Measurements from ENCODE around the gene CHCT1.

The CHCT1 gene

DNA sequence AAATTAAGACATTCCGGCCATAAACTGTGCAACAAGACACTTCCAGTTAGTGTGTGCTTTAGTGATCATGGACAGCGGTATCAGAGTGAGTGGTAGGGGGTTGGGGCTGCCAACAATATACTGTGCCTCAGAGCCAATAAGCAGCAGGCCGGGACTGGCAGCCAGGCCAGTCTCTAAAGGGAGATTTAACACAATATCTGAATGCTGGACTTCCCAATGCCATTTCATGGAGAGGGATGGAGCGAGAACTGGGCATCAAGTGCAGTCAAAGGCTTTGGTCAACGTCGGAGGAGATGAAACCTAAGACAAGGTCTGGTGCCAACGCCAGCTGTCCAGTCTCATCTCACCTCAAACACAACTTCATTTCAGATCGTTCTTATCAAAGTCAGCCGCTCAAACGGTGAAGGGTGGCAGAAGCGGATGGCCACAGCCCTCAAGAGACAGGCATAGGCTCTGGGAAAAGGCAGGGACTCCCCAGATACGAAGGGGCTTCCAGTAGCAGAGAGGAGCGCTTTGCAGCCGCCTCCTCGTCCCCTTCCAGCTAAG, 31.3 kb upstream of the CHCT1 start (continued):
- TF ChIP-seq SCRT2 (tag by site-specific recombination; IDR thresholded peaks at IDR 0.05) (0 out of 2 replicates have a peak, but pooled peaks have one; percentile 58), ZNF621 (tag by site-specific recombination; IDR thresholded peaks at IDR 0.05) (no peak)
- TF ChIP-seq, protein P1, sequence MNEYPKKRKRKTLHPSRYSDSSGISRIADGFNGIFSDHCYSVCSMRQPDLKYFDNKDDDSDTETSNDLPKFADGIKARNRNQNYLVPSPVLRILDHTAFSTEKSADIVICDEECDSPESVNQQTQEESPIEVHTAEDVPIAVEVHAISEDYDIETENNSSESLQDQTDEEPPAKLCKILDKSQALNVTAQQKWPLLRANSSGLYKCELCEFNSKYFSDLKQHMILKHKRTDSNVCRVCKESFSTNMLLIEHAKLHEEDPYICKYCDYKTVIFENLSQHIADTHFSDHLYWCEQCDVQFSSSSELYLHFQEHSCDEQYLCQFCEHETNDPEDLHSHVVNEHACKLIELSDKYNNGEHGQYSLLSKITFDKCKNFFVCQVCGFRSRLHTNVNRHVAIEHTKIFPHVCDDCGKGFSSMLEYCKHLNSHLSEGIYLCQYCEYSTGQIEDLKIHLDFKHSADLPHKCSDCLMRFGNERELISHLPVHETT (tag by site-specific recombination; IDR thresholded peaks at IDR 0.05): no peak

DNA sequence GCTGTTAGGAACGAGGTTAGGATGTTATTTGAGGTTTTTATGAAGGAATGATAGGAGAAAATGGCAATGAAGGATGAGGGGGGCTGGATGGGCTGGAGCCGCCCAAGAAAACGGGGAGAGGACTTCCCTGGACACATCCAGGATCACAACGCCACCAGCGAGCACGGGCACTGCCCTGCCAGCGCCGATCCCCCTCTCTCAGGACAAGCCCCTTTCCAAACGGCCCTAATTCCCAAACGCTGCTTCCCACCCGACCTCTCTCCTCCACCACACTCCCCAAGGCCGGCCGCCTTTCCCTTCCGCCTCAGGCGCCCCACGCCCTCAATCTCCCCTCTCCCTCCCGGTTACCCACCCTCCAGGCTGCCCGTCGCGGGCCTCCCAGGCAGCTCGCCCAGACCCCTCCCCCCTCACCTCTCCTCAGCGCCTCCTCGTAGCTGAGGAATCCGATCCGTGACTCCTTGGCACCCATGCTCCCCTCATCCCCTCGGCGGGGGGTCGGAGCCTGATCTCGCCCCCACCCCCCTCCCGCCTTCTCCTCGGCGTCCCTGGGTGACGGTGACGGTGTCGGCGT, 30.7 kb upstream of the CHCT1 start:
- CTCF ChIA-PET: no interaction called here
- TF ChIP-seq YY2 (tag by site-specific recombination; IDR thresholded peaks at IDR 0.05): no peak
- no peak for TF ChIP-seq ZNF169 (tag by site-specific recombination; IDR thresholded peaks at IDR 0.05)
- no peak for TF ChIP-seq ZNF426 (tag by site-specific recombination; IDR thresholded peaks at IDR 0.05)
- TF ChIP-seq ZNF843 (tag by site-specific recombination; IDR thresholded peaks at IDR 0.05): no peak
- TF ChIP-seq ZNF48 (tag by site-specific recombination; IDR thresholded peaks at IDR 0.05): no peak
- TF ChIP-seq, protein P2, sequence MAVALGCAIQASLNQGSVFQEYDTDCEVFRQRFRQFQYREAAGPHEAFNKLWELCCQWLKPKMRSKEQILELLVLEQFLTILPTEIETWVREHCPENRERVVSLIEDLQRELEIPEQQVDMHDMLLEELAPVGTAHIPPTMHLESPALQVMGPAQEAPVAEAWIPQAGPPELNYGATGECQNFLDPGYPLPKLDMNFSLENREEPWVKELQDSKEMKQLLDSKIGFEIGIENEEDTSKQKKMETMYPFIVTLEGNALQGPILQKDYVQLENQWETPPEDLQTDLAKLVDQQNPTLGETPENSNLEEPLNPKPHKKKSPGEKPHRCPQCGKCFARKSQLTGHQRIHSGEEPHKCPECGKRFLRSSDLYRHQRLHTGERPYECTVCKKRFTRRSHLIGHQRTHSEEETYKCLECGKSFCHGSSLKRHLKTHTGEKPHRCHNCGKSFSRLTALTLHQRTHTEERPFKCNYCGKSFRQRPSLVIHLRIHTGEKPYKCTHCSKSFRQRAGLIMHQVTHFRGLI (tag by site-specific recombination; IDR thresholded peaks at IDR 0.05): no peak
- TF ChIP-seq ZNF133 (tag by site-specific recombination; IDR thresholded peaks at IDR 0.05): no peak
- TF ChIP-seq ZNF510 (tag by site-specific recombination; IDR thresholded peaks at IDR 0.05; ENCODE audit: insufficient replicate concordance): no peak
- TF ChIP-seq ZNF214 (tag by site-specific recombination; IDR thresholded peaks at IDR 0.05; ENCODE audit: borderline replicate concordance): no peak
- no peak for TF ChIP-seq YY1 (tag by site-specific recombination; IDR thresholded peaks at IDR 0.05)
- TF ChIP-seq ZFP41 (tag by site-specific recombination; IDR thresholded peaks at IDR 0.05; ENCODE audit: borderline replicate concordance): no peak
- no peak for TF ChIP-seq ZNF76 (tag by site-specific recombination; IDR thresholded peaks at IDR 0.05; ENCODE audit: borderline replicate concordance, low read depth)
- no peak for TF ChIP-seq ZNF10 (tag by site-specific recombination; IDR thresholded peaks at IDR 0.05)
- no peak; the same call in 1 of the 2 replicates for TF ChIP-seq ZXDB (tag by site-specific recombination; IDR thresholded peaks at IDR 0.05)
- TF ChIP-seq, protein P3, sequence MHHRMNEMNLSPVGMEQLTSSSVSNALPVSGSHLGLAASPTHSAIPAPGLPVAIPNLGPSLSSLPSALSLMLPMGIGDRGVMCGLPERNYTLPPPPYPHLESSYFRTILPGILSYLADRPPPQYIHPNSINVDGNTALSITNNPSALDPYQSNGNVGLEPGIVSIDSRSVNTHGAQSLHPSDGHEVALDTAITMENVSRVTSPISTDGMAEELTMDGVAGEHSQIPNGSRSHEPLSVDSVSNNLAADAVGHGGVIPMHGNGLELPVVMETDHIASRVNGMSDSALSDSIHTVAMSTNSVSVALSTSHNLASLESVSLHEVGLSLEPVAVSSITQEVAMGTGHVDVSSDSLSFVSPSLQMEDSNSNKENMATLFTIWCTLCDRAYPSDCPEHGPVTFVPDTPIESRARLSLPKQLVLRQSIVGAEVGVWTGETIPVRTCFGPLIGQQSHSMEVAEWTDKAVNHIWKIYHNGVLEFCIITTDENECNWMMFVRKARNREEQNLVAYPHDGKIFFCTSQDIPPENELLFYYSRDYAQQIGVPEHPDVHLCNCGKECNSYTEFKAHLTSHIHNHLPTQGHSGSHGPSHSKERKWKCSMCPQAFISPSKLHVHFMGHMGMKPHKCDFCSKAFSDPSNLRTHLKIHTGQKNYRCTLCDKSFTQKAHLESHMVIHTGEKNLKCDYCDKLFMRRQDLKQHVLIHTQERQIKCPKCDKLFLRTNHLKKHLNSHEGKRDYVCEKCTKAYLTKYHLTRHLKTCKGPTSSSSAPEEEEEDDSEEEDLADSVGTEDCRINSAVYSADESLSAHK (tag by site-specific recombination; IDR thresholded peaks at IDR 0.05): 0 out of 2 replicates have a peak, but pooled peaks have one; percentile 43
- TF ChIP-seq ZBTB7A (tag by site-specific recombination; IDR thresholded peaks at IDR 0.05; ENCODE audit: low read depth): no peak
- TF ChIP-seq ZNF155 (tag by site-specific recombination; IDR thresholded peaks at IDR 0.05): no peak
- TF ChIP-seq OSR2 (tag by site-specific recombination; IDR thresholded peaks at IDR 0.05): no peak
- TF ChIP-seq ZNF555 (tag by site-specific recombination; conservative IDR thresholded peaks at IDR 0.05): no peak
- TF ChIP-seq PRDM1 (tag by site-specific recombination; IDR thresholded peaks at IDR 0.05): no peak
- TF ChIP-seq, protein P4, sequence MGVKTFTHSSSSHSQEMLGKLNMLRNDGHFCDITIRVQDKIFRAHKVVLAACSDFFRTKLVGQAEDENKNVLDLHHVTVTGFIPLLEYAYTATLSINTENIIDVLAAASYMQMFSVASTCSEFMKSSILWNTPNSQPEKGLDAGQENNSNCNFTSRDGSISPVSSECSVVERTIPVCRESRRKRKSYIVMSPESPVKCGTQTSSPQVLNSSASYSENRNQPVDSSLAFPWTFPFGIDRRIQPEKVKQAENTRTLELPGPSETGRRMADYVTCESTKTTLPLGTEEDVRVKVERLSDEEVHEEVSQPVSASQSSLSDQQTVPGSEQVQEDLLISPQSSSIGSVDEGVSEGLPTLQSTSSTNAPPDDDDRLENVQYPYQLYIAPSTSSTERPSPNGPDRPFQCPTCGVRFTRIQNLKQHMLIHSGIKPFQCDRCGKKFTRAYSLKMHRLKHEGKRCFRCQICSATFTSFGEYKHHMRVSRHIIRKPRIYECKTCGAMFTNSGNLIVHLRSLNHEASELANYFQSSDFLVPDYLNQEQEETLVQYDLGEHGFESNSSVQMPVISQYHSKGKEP (tag by site-specific recombination; IDR thresholded peaks at IDR 0.05): no peak
- TF ChIP-seq ZNF311 (tag by site-specific recombination; IDR thresholded peaks at IDR 0.05; ENCODE audit: borderline replicate concordance): no peak
- TF ChIP-seq, protein P5, sequence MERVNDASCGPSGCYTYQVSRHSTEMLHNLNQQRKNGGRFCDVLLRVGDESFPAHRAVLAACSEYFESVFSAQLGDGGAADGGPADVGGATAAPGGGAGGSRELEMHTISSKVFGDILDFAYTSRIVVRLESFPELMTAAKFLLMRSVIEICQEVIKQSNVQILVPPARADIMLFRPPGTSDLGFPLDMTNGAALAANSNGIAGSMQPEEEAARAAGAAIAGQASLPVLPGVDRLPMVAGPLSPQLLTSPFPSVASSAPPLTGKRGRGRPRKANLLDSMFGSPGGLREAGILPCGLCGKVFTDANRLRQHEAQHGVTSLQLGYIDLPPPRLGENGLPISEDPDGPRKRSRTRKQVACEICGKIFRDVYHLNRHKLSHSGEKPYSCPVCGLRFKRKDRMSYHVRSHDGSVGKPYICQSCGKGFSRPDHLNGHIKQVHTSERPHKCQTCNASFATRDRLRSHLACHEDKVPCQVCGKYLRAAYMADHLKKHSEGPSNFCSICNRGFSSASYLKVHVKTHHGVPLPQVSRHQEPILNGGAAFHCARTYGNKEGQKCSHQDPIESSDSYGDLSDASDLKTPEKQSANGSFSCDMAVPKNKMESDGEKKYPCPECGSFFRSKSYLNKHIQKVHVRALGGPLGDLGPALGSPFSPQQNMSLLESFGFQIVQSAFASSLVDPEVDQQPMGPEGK (tag by site-specific recombination; IDR thresholded peaks at IDR 0.05): no peak; the same call in 1 of the 2 replicates
- no peak for TF ChIP-seq ZNF239 (tag by site-specific recombination; IDR thresholded peaks at IDR 0.05)

More for the DNA sequence above, 30.7 kb upstream of the CHCT1 start:
- POLR2A ChIA-PET: interaction anchor here (0.6 to 1.8 kb wide), 22 partner anchors 9 to 771 kb away, joined by 3 to 14 read pairs (median 3); partner anchors contain the start of genes APPBP2 and PPM1D
- peaks cover 8% of the 10 kb centered on the region for H3K4me1 ChIP-seq (ENCODE audit: control insufficient read depth, insufficient read depth, low read length)
- H3K36me3 ChIP-seq (ENCODE audit: control insufficient read depth in 2 of 2, insufficient read depth in 1 of 2, low read length in 2 of 2): no peaks in the 10 kb centered on the region
- H3K4me3 ChIP-seq (ENCODE audit: low read depth, low read length): peak overlapping the region; percentile 88
- H3K27ac ChIP-seq (ENCODE audit: extremely low read depth, low read depth, low read length): peak overlapping the region; percentile 91
- H3K9me3 ChIP-seq (ENCODE audit: control insufficient read depth, insufficient read depth, low read depth, low read length): no peaks in the 10 kb centered on the region
